GM18505 (cell line): ENCODE results near the gene SH3D21.
A peak's percentile ranks its signal among the peaks of the same experiment; 100 is the strongest.

Experiments
- ATAC-seq: cut with Tn5 transposase; IDR thresholded peaks from one replicate; pipeline ENCODE4 v1.9.1; 2021; ENCODE audit not compliant: unreplicated experiment
- POLR2A ChIP-seq: IDR thresholded peaks from 4 replicates; pipeline ENCODE4 v1.6.1; 2011; ENCODE audit warnings: borderline replicate concordance; ENCODE audit not compliant: insufficient read depth, insufficient read length; ENCODE audit errors: extremely low read depth

The SH3D21 gene

GRCh38 chr1:36346741-36347370 is 40.7 kb downstream of the SH3D21 start:
- ATAC-seq: no peak
- no peak for TF ChIP-seq POLR2A

GRCh38 chr1:36349241-36349671 is 43.1 kb downstream of the SH3D21 start:
- peak; percentile 37 for TF ChIP-seq POLR2A
- peak; percentile 54 for ATAC-seq

GRCh38 chr1:36349839-36350238 is 43.7 kb downstream of the SH3D21 start:
- no peak for ATAC-seq
- TF ChIP-seq POLR2A: no peak

GRCh38 chr1:36350659-36351226 is 44.6 kb downstream of the SH3D21 start:
- no peak for TF ChIP-seq POLR2A
- ATAC-seq: no peak

GRCh38 chr1:36351227-36351977 is 45.2 kb downstream of the SH3D21 start:
- TF ChIP-seq POLR2A: no peak
- no peak for ATAC-seq

GRCh38 chr1:36352125-36352909 is 46.1 kb downstream of the SH3D21 start:
- no peak for TF ChIP-seq POLR2A
- no peak for ATAC-seq

GRCh38 chr1:36352910-36353878 is 47.0 kb downstream of the SH3D21 start:
- ATAC-seq: no peak
- no peak for TF ChIP-seq POLR2A

GRCh38 chr1:36354486-36354885 is 48.3 kb downstream of the SH3D21 start:
- no peak for TF ChIP-seq POLR2A
- no peak for ATAC-seq

- ATAC-seq: no peak
These were observed 49.6 kb downstream of the SH3D21 start for GRCh38 chr1:36355811-36356210.

GRCh38 chr1:36358514-36359084 is 52.4 kb downstream of the SH3D21 start:
- no peak for ATAC-seq

More at GRCh38 chr1:36355811-36356210, 49.6 kb downstream of the SH3D21 start:
- TF ChIP-seq POLR2A: no peak

GRCh38 chr1:36359383-36359782 is 53.2 kb downstream of the SH3D21 start:
- ATAC-seq: no peak
- no peak for TF ChIP-seq POLR2A

More at GRCh38 chr1:36358514-36359084, 52.4 kb downstream of the SH3D21 start:
- TF ChIP-seq POLR2A: no peak
